GM12878 (cell line): ENCODE results near the gene MYL3. TPM values are rescaled to one million over a fixed set of nuclear protein-coding genes. Genes with fewer than 3 reads are reported as not detected.

Experiments
- ATAC-seq: fragments of 200-7000 bp; cut with Tn5 transposase; 3 replicates; pipeline ENCODE4 v1.9.1; 2020; ENCODE audit warnings: mild to moderate bottlenecking, moderate library complexity
- BruUV-seq: library from RNA; stranded (reverse); fragments of 400-500 nt; replicated peaks from 2 replicates; lab custom pipeline; 2021; lab: Mats Ljungman, UMichigan
- CTCF ChIA-PET: fragments of 300-600 bp; sonication (Branson Sonifier 250); formaldehyde crosslinking; extraction: SDS; loops from one replicate; lab custom pipeline; 2021; ENCODE audit warnings: inconsistent platforms; lab: Yijun Ruan, JAX
- POLR2A ChIA-PET: fragments of 350-600 bp; formaldehyde crosslinking; extraction: SDS; loops from one replicate; lab custom pipeline; 2021; ENCODE audit warnings: inconsistent platforms; lab: Charles Lee
- RAD21 ChIA-PET: fragments of 300-600 bp; sonication (Branson Sonifier 250); formaldehyde crosslinking; loops from one replicate; lab custom pipeline; 2023; ENCODE audit warnings: antibody characterized with exemption; ENCODE audit not compliant: unreplicated experiment; lab: Charles Lee
- SMC1A ChIA-PET: fragments of 300-600 bp; sonication (Branson Sonifier 250); formaldehyde crosslinking; loops from one replicate; lab custom pipeline; 2023; ENCODE audit not compliant: unreplicated experiment, uncharacterized antibody; lab: Charles Lee
- DNase-seq: peaks from one replicate; pipeline ENCODE4 v3.0.0-alpha.2; 2011; ENCODE audit warnings: low read depth, low spot score
- FAIRE-seq: peaks from 3 replicates; lab custom pipeline; 2011; peaks lifted over from hg19 to GRCh38; lab: Jason Lieb, UNC
- H2AFZ ChIP-seq: 2 replicates; pipeline ENCODE4 v1.6.0; 2011; ENCODE audit warnings: low read depth, low read length, control low read depth; ENCODE audit not compliant: control insufficient read depth
- H3K27ac ChIP-seq: 2 replicates; pipeline ENCODE4 v1.5.1; 2011; ENCODE audit warnings: control low read depth; ENCODE audit not compliant: control insufficient read depth, insufficient read depth
- H3K27me3 ChIP-seq, 2 experiments: replicated peaks in 1 of 2; 2 replicates each; pipeline versions ENCODE4 v1.6.0 to v1.6.1; 2011; ENCODE audit warnings: low read length in 1 of 2; ENCODE audit not compliant: control insufficient read depth in 2 of 2, insufficient read depth in 2 of 2
- H3K36me3 ChIP-seq, 2 experiments: 2 replicates each; pipeline ENCODE4 v1.5.1; 2011; ENCODE audit warnings: low read length in 1 of 2; ENCODE audit not compliant: control insufficient read depth in 2 of 2, insufficient read depth in 2 of 2
- H3K4me1 ChIP-seq: 2 replicates; pipeline ENCODE4 v1.6.1; 2011; ENCODE audit warnings: mild to moderate bottlenecking, low read length, moderate library complexity, mixed read lengths; ENCODE audit not compliant: control insufficient read depth, insufficient read depth
- H3K4me2 ChIP-seq: 2 replicates; pipeline ENCODE4 v1.6.0; 2011; ENCODE audit warnings: control low read depth; ENCODE audit not compliant: control insufficient read depth, insufficient read depth
- H3K4me3 ChIP-seq: fragments of 200-600 bp; sonication (generic); 2 replicates; pipeline ENCODE4 v1.5.1; 2016
- H3K79me2 ChIP-seq: 2 replicates; pipeline ENCODE4 v1.6.0; 2011; ENCODE audit warnings: low read length; ENCODE audit not compliant: control insufficient read depth, insufficient read depth
- H3K9ac ChIP-seq: 2 replicates; pipeline ENCODE4 v1.8.0; 2011; ENCODE audit warnings: low read length, control low read depth, mixed read lengths; ENCODE audit not compliant: control insufficient read depth, insufficient read depth
- H3K9me3 ChIP-seq: replicated peaks from 3 replicates; pipeline ENCODE4 v1.5.1; 2011; ENCODE audit warnings: mild to moderate bottlenecking, low read length; ENCODE audit not compliant: control insufficient read depth, insufficient read depth
- H4K20me1 ChIP-seq: 2 replicates; pipeline ENCODE4 v1.6.0; 2011; ENCODE audit not compliant: control insufficient read depth, insufficient read depth
- E2F8 ChIP-seq: fragments of 450-650 bp; IDR thresholded peaks from 2 replicates; pipeline ENCODE4 v1.6.1; 2018; ENCODE audit warnings: mild to moderate bottlenecking, low read depth, moderate library complexity; ENCODE audit not compliant: partially characterized antibody
- EED ChIP-seq: sonication (generic); IDR thresholded peaks from 2 replicates; pipeline ENCODE4 v1.6.1; 2016; ENCODE audit warnings: antibody characterized with exemption, low read depth
- FOS ChIP-seq: IDR thresholded peaks from 3 replicates; pipeline ENCODE4 v1.6.1; 2011; ENCODE audit warnings: borderline replicate concordance; ENCODE audit not compliant: insufficient read length; ENCODE audit errors: extremely low read depth
- MYB ChIP-seq: fragments of 150-350 bp; IDR thresholded peaks from 2 replicates; pipeline ENCODE4 v1.6.1; 2014; ENCODE audit warnings: mild to moderate bottlenecking, low read depth, low read length, borderline replicate concordance
- NFYA ChIP-seq: IDR thresholded peaks from 2 replicates; pipeline ENCODE4 v1.6.1; 2011; ENCODE audit warnings: low read depth, mild to moderate bottlenecking, low read length, improper control_type of control experiment, borderline replicate concordance
- NRF1 ChIP-seq: conservative IDR thresholded peaks from 2 replicates; pipeline ENCODE4 v1.6.1; 2011; ENCODE audit warnings: mild to moderate bottlenecking, low read depth, low read length, improper control_type of control experiment
- SKIL ChIP-seq: fragments of 450-650 bp; IDR thresholded peaks from 2 replicates; pipeline ENCODE4 v1.6.1; 2017; ENCODE audit warnings: mild to moderate bottlenecking, low read depth, inconsistent platforms; ENCODE audit not compliant: poor library complexity, severe bottlenecking
- SPI1 ChIP-seq: IDR thresholded peaks from 2 replicates; pipeline ENCODE4 v1.6.1; 2011; ENCODE audit warnings: low read depth, mild to moderate bottlenecking, low read length, moderate library complexity, borderline replicate concordance; ENCODE audit not compliant: insufficient read depth
- TARDBP ChIP-seq: IDR thresholded peaks from 2 replicates; pipeline ENCODE4 v1.6.1; 2016; ENCODE audit warnings: borderline replicate concordance
- WRNIP1 ChIP-seq: IDR thresholded peaks from 2 replicates; pipeline ENCODE4 v1.6.1; 2011; ENCODE audit warnings: low read depth, low read length, improper control_type of control experiment, borderline replicate concordance
- WGBS: methylation state at CpG from one replicate; pipeline ENCODE4 v1.1.6; 2016; ENCODE audit warnings: low lambda C conversion rate; ENCODE audit not compliant: insufficient replicate concordance, insufficient coverage; ENCODE audit errors: missing lambda C conversion rate; 5-methylcytosine and 5-hydroxymethylcytosine counted together
- in situ Hi-C: fragments of 300-500 bp; cut with MboI; formaldehyde crosslinking; loops from 9 replicates; pipeline ENCODE4 v1.14.3; 2018; ENCODE audit warnings: mixed read lengths
- intact Hi-C: fragments of 100-400 bp; cut with micrococcal nuclease; formaldehyde crosslinking; loops from one replicate; pipeline ENCODE4 v1.14.2; 2022; ENCODE audit not compliant: unreplicated experiment
- polyA plus RNA-seq, 11 experiments: library from polyadenylated mRNA; depleted of rRNA in 4 of 11; unstranded in 6 of 11; stranded (reverse) in 5 of 11; fragments of >200 nt; fragmentation: Nextera tagmentation in 4 of 11; fragmentation: Illumina TruSeq in 1 of 11; extraction: Ambion mirVana in 4 of 11; extraction: Trizol in 1 of 11; gene quantifications; 1 replicate in 1 of 11; 2 replicates in 10 of 11; pipeline versions ENCODE4 v1.2.1 to v1.2.3, GENCODE V29; 2011 to 2016; ENCODE audit warnings: inconsistent platforms in 2 of 11, missing spikeins in 2 of 11, low read depth in 1 of 11
- total RNA-seq, 4 experiments: library from RNA; depleted of rRNA in 3 of 4; stranded (reverse); fragments of >200 nt in 3 of 4; fragmentation: Illumina TruSeq in 1 of 4; extraction: Trizol in 1 of 4; gene quantifications; 2 replicates each; pipeline versions ENCODE4 v1.2.1 to v1.2.3, GENCODE V29; 2013 to 2021

The MYL3 gene
- total and polyA plus RNA-seq, 10 of the 15 experiments (the other 5 are each of a cell fraction or from before 2014, with no cell fraction given) = 0.40 TPM; not detected in 9

DNA sequence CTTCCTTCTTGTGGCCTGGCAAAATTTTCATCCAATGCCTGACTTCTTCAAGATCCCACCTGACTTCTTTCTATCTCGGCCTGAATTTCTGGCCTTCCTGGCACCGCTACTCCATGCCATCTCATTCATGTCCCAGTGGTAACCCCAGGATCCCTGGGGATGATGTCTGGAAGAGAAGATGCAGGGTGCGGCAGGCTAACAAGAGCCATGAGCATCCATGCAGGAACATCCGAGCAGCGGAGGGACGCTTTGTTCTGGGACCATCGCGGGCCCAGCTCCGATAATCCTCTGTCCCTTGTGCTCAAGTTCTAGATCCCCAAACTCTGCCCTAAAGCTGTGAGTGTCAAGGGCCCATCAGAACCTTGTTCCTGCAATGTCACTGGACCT lies 10.9 kb downstream of the MYL3 start:
- no TSS peak for BruUV-seq
- Histone ChIP-seq H3K27ac (no peak overlapping the region), H3K36me3 (no peaks in the 10 kb centered on the region), H3K4me2 (no peak overlapping the region), H3K27me3 (no peaks in the 10 kb centered on the region; a peak in 2 of 4 replicates), H3K4me3 (no peak overlapping the region), H3K9ac (no peak overlapping the region), H3K9me3 (no peaks in the 10 kb centered on the region), H4K20me1 (no peaks in the 10 kb centered on the region), H2AFZ (no peak overlapping the region), H3K79me2 (no peaks in the 10 kb centered on the region), H3K4me1 (no peaks in the 10 kb centered on the region)
- FAIRE-seq (no peak), ATAC-seq (no peak), DNase-seq (no peak)
- POLR2A ChIA-PET = no interaction called here
- RAD21 ChIA-PET = no interaction called here
- intact Hi-C loops (no loop called here), in situ Hi-C loops (no loop called here)
- CTCF ChIA-PET = no interaction called here
- no peak for TF ChIP-seq WRNIP1
- TF ChIP-seq NRF1 = no peak
- SMC1A ChIA-PET = no interaction called here
- 72% methylated on average over 9 of the region's 9 CpGs for WGBS

GRCh38 chr3:46851364-46852333 lies 11.6 kb downstream of the MYL3 start:
- Histone ChIP-seq H3K9ac (no peak overlapping the region), H2AFZ (no peak overlapping the region), H3K4me3 (no peak overlapping the region), H3K9me3 (no peaks in the 10 kb centered on the region), H4K20me1 (no peaks in the 10 kb centered on the region), H3K27ac (no peak overlapping the region), H3K4me2 (no peak overlapping the region), H3K27me3 (no peaks in the 10 kb centered on the region; a peak in 2 of 4 replicates), H3K4me1 (no peaks in the 10 kb centered on the region), H3K36me3 (no peaks in the 10 kb centered on the region), H3K79me2 (no peaks in the 10 kb centered on the region)
- CTCF ChIA-PET = interaction anchor here (1.0 kb wide), 1 partner anchor 44 kb away, joined by 3 read pairs; no protein-coding TSS in a partner anchor
- in situ Hi-C loops = no loop called here
- no peak for ATAC-seq
- RAD21 ChIA-PET = no interaction called here
- SMC1A ChIA-PET = interaction anchor here (1.1 kb wide), 1 partner anchor 222 kb away, joined by 3 read pairs; no protein-coding TSS in a partner anchor
- no peak for FAIRE-seq
- no TSS peak for BruUV-seq
- 38% methylated on average over 13 of the region's 13 CpGs for WGBS
- no peak for DNase-seq
- POLR2A ChIA-PET = no interaction called here
- intact Hi-C loops = no loop called here
- TF ChIP-seq MYB (no peak), E2F8 (no peak), EED (no peak), FOS (no peak), SPI1 (no peak), SKIL (no peak), NFYA (no peak), TARDBP (no peak)
